HepG2 (cell line): ENCODE results near the gene MXD3. TPM values are rescaled to one million over a fixed set of nuclear protein-coding genes. Genes with fewer than 3 reads are reported as not detected.

Experiments
- FOXA3 ChIP-seq: IDR thresholded peaks from 2 replicates; pipeline ENCODE4 v1.6.1; 2016; ENCODE audit warnings: missing genetic modification reagents, missing compliant biosample characterization
- FOXC1 ChIP-seq: sonication (generic); formaldehyde crosslinking; IDR thresholded peaks from 2 replicates; pipeline ENCODE4 v1.8.0; 2022; ENCODE audit warnings: mild to moderate bottlenecking, missing genetic modification reagents, borderline replicate concordance
- HMG20A ChIP-seq: IDR thresholded peaks from 2 replicates; pipeline ENCODE4 v1.6.1; 2016; ENCODE audit warnings: borderline replicate concordance
- IKZF1 ChIP-seq: fragments of 450-650 bp; IDR thresholded peaks from 2 replicates; pipeline ENCODE4 v1.7.1; 2016
- IRF2 ChIP-seq: IDR thresholded peaks from 2 replicates; pipeline ENCODE4 v1.6.1; 2018; ENCODE audit warnings: missing genetic modification reagents, missing compliant biosample characterization
- LRRFIP1 ChIP-seq: sonication (generic); formaldehyde crosslinking; conservative IDR thresholded peaks from 2 replicates; pipeline ENCODE4 v1.4.0; 2020; ENCODE audit warnings: missing genetic modification reagents
- MIER3 ChIP-seq: IDR thresholded peaks from 2 replicates; pipeline ENCODE4 v1.6.1; 2016; ENCODE audit warnings: missing compliant biosample characterization, borderline replicate concordance
- MYC ChIP-seq: sonication (generic); formaldehyde crosslinking; IDR thresholded peaks from 2 replicates; pipeline ENCODE4 v1.9.0; 2021; ENCODE audit warnings: missing genetic modification reagents, borderline replicate concordance
- PCBP2 ChIP-seq: fragments of 200-400 bp; formaldehyde crosslinking; optimal IDR thresholded peaks from 2 replicates; pipeline ENCODE3; 2018; ENCODE audit warnings: low read length, low read depth; ENCODE audit not compliant: poor library complexity, severe bottlenecking
- PLRG1 ChIP-seq: fragments of 450-650 bp; conservative IDR thresholded peaks from 2 replicates; pipeline ENCODE4 v1.6.1; 2016
- RAD21 ChIP-seq: fragments of 450-650 bp; formaldehyde crosslinking; IDR thresholded peaks from 2 replicates; pipeline ENCODE4 v1.5.0; 2020; ENCODE audit warnings: mild to moderate bottlenecking
- RAD51 ChIP-seq: fragments of 450-650 bp; IDR thresholded peaks from 2 replicates; pipeline ENCODE4 v1.6.1; 2016; ENCODE audit warnings: borderline replicate concordance
- SRSF9 ChIP-seq: fragments of 200-400 bp; formaldehyde crosslinking; IDR thresholded peaks from 2 replicates; pipeline ENCODE4 v1.6.1; 2018; ENCODE audit warnings: borderline replicate concordance, mild to moderate bottlenecking, low read depth, low read length; ENCODE audit not compliant: insufficient read depth, poor library complexity, severe bottlenecking
- ZBTB14 ChIP-seq: sonication (generic); formaldehyde crosslinking; IDR thresholded peaks from 2 replicates; pipeline ENCODE4 v1.4.0; 2020; ENCODE audit warnings: missing genetic modification reagents
- ZBTB4 ChIP-seq: sonication (generic); formaldehyde crosslinking; IDR thresholded peaks from 2 replicates; pipeline ENCODE4 v1.4.0; 2020; ENCODE audit warnings: missing genetic modification reagents, mild to moderate bottlenecking, borderline replicate concordance
- ZNF17 ChIP-seq: sonication (generic); formaldehyde crosslinking; IDR thresholded peaks from 2 replicates; pipeline ENCODE4 v1.5.0; 2020; ENCODE audit warnings: mild to moderate bottlenecking, missing genetic modification reagents
- ZNF329 ChIP-seq: sonication (generic); formaldehyde crosslinking; IDR thresholded peaks from 2 replicates; pipeline ENCODE4 v1.9.0; 2021; ENCODE audit warnings: low read depth, mild to moderate bottlenecking, missing genetic modification reagents
- ZNF503 ChIP-seq: sonication (generic); formaldehyde crosslinking; IDR thresholded peaks from 2 replicates; pipeline ENCODE4 v1.4.0; 2020; ENCODE audit warnings: missing genetic modification reagents
- ZNF546 ChIP-seq: sonication (generic); formaldehyde crosslinking; conservative IDR thresholded peaks from 2 replicates; pipeline ENCODE4 v1.8.1; 2023; ENCODE audit warnings: mild to moderate bottlenecking, missing genetic modification reagents
- ZNF737 ChIP-seq: sonication (generic); formaldehyde crosslinking; IDR thresholded peaks from 2 replicates; pipeline ENCODE4 v1.5.0; 2020; ENCODE audit warnings: missing genetic modification reagents, mild to moderate bottlenecking, borderline replicate concordance
- polyA plus RNA-seq, 8 experiments: library from polyadenylated mRNA; depleted of rRNA in 3 of 8; stranded (reverse) in 7 of 8; unstranded in 1 of 8; fragments of >200 nt; fragmentation: Illumina TruSeq in 4 of 8; extraction: Trizol in 4 of 8; gene quantifications; 2 replicates each; pipeline versions ENCODE4 v1.2.1 to v1.2.3, GENCODE V29; 2011 to 2016; ENCODE audit warnings: low read depth in 4 of 8, missing spikeins in 1 of 8, mixed read lengths in 1 of 8; ENCODE audit not compliant: insufficient read depth in 1 of 8
- total RNA-seq, 5 experiments: library from RNA; depleted of rRNA; stranded (reverse); fragments of >200 nt; fragmentation: Illumina TruSeq; extraction: Trizol; gene quantifications; 2 replicates each; pipeline ENCODE4 v1.2.3, GENCODE V29; 2016; ENCODE audit warnings: low read depth in 1 of 5

Gene MXD3
- total and polyA plus RNA-seq, 2 of the 13 experiments (the other 11 are each of a cell fraction or from before 2014, with no cell fraction given), result 10.5 to 12.8 TPM

- peak; percentile 88 for TF ChIP-seq IRF2
- TF ChIP-seq ZNF329 (CRISPR knock-in tag), result no peak
- peak; percentile 73; the same call in 1 of the 2 replicates for TF ChIP-seq ZBTB4
- no peak for TF ChIP-seq ZNF737 (CRISPR knock-in tag)
- 0 out of 2 replicates have a peak, but pooled peaks have one; percentile 30 for TF ChIP-seq LRRFIP1 (CRISPR knock-in tag)
- TF ChIP-seq ZNF503 (CRISPR knock-in tag), result 0 out of 2 replicates have a peak, but pooled peaks have one; percentile 34
- 0 out of 2 replicates have a peak, but pooled peaks have one; percentile 52 for TF ChIP-seq ZBTB14
- no peak for TF ChIP-seq PCBP2
- TF ChIP-seq HMG20A, result no peak
- no peak for TF ChIP-seq ZNF17 (CRISPR knock-in tag)
- TF ChIP-seq RAD21 (CRISPR knock-in tag), result peak; percentile 27; the same call in 1 of the 2 replicates
- TF ChIP-seq FOXC1 (CRISPR knock-in tag), result 0 out of 2 replicates have a peak, but pooled peaks have one; percentile 41
- TF ChIP-seq FOXA3, result peak; percentile 47
- no peak for TF ChIP-seq PLRG1
- TF ChIP-seq MYC (CRISPR knock-in tag), result peak; percentile 70
- TF ChIP-seq MIER3, result no peak; the same call in 1 of the 2 replicates
- TF ChIP-seq ZNF546 (CRISPR knock-in tag), result 0 out of 2 replicates have a peak, but pooled peaks have one; percentile 22
- no peak for TF ChIP-seq IKZF1
- TF ChIP-seq RAD51, result no peak
- no peak for TF ChIP-seq SRSF9
These were observed 40.0 kb upstream of the MXD3 start, which contains the start of gene LMAN2 (continued) for GRCh38 chr5:177351392-177352329.
